H1 (cell line): ENCODE results near the gene USP37. TPM values are rescaled to one million over a fixed set of nuclear protein-coding genes. Genes with fewer than 3 reads are reported as not detected.

ENCODE experiments used
- CTCF ChIA-PET: fragments of 300-600 bp; sonication (Branson Sonifier 250); formaldehyde crosslinking; loops from one replicate; lab custom pipeline; 2021; ENCODE audit not compliant: partially characterized antibody; lab: Charles Lee
- POLR2A ChIA-PET: fragments of 300-600 bp; sonication (Branson Sonifier 250); formaldehyde crosslinking; loops from one replicate; lab custom pipeline; 2021; ENCODE audit warnings: inconsistent platforms; ENCODE audit not compliant: partially characterized antibody; lab: Charles Lee
- DNase-seq, 2 experiments: peaks; one replicate each; pipeline versions ENCODE4 v3.0.0 to v3.0.0-alpha.2; 2010 to 2022; ENCODE audit warnings: low spot score in 2 of 2, low read depth in 1 of 2, mixed read lengths in 1 of 2
- FAIRE-seq: peaks from 2 replicates; lab custom pipeline; 2011; peaks lifted over from hg19 to GRCh38; lab: Jason Lieb, UNC
- H2AFZ ChIP-seq: 2 replicates; pipeline ENCODE4 v1.8.1; 2012; ENCODE audit warnings: low read length, inconsistent platforms
- H2AK5ac ChIP-seq: 2 replicates; pipeline ENCODE4 v1.6.1; 2013; ENCODE audit warnings: low read depth, low read length
- H2BK120ac ChIP-seq: replicated peaks from 2 replicates; pipeline ENCODE3; 2013; ENCODE audit warnings: low read depth, low read length, inconsistent platforms
- H2BK12ac ChIP-seq: 2 replicates; pipeline ENCODE4 v1.6.1; 2013; ENCODE audit warnings: low read depth, low read length
- H2BK15ac ChIP-seq: 2 replicates; pipeline ENCODE4 v1.6.1; 2013; ENCODE audit warnings: low read length
- H2BK20ac ChIP-seq: 2 replicates; pipeline ENCODE4 v1.6.1; 2013; ENCODE audit warnings: low read length
- H2BK5ac ChIP-seq: 2 replicates; pipeline ENCODE4 v1.6.1; 2013; ENCODE audit warnings: low read depth, low read length
- H3K14ac ChIP-seq: 2 replicates; pipeline ENCODE4 v1.6.1; 2013; ENCODE audit warnings: inconsistent platforms; ENCODE audit not compliant: insufficient read length
- H3K18ac ChIP-seq: 2 replicates; pipeline ENCODE4 v1.6.1; 2013; ENCODE audit warnings: low read length; ENCODE audit errors: extremely low read depth
- H3K23ac ChIP-seq: 2 replicates; pipeline ENCODE4 v1.6.1; 2013; ENCODE audit warnings: inconsistent platforms; ENCODE audit not compliant: insufficient read length
- H3K23me2 ChIP-seq: 2 replicates; pipeline ENCODE4 v1.6.1; 2013; ENCODE audit warnings: low read depth, low read length
- H3K27ac ChIP-seq: 2 replicates; pipeline ENCODE4 v1.6.1; 2011; ENCODE audit warnings: low read depth, low read length, inconsistent platforms
- H3K27me3 ChIP-seq, 4 experiments: replicated peaks in 1 of 4; 1 replicate in 1 of 4; 2 replicates in 3 of 4; pipeline versions ENCODE4 v1.6.1 to v1.8.1; 2011 to 2013; ENCODE audit warnings: low read length in 3 of 4, mild to moderate bottlenecking in 3 of 4, inconsistent platforms in 2 of 4, mixed read lengths in 2 of 4, moderate library complexity in 1 of 4; ENCODE audit not compliant: control insufficient read depth in 3 of 4, insufficient read depth in 3 of 4; ENCODE audit errors: extremely low read depth in 1 of 4
- H3K36me3 ChIP-seq, 4 experiments: 2 replicates each; pipeline versions ENCODE4 v1.6.1 to v1.8.1; 2011 to 2013; ENCODE audit warnings: mild to moderate bottlenecking in 4 of 4, low read length in 3 of 4, moderate library complexity in 2 of 4, control low read depth in 1 of 4, inconsistent platforms in 1 of 4; ENCODE audit not compliant: insufficient read depth in 4 of 4, control insufficient read depth in 2 of 4
- H3K4ac ChIP-seq: replicated peaks from 2 replicates; pipeline ENCODE3; 2013; ENCODE audit warnings: low read length, low read depth, mixed read lengths, inconsistent platforms; ENCODE audit not compliant: insufficient read length
- H3K4me1 ChIP-seq, 4 experiments: replicated peaks in 1 of 4; 1 replicate in 1 of 4; 2 replicates in 3 of 4; pipeline versions ENCODE4 v1.6.1 to v1.8.1; 2011 to 2013; ENCODE audit warnings: low read length in 3 of 4, inconsistent platforms in 2 of 4, mixed read lengths in 1 of 4; ENCODE audit not compliant: insufficient read depth in 4 of 4, control insufficient read depth in 3 of 4
- H3K4me2 ChIP-seq, 2 experiments: 2 replicates each; pipeline versions ENCODE4 v1.6.1 to v1.8.1; 2011 to 2013; ENCODE audit warnings: low read depth in 2 of 2, low read length in 2 of 2, control low read depth in 1 of 2, inconsistent platforms in 1 of 2, mild to moderate bottlenecking in 1 of 2; ENCODE audit not compliant: insufficient read depth in 1 of 2
- H3K4me3 ChIP-seq, 4 experiments: fragments of 200-600, 300-600 bp in 1 of 4; sonication (generic), shearing (Covaris generic), sonication (Bioruptor Twin) in 1 of 4; 2 replicates each; pipeline versions ENCODE4 v1.5.1 to v1.8.1; 2011 to 2016; ENCODE audit warnings: low read length in 4 of 4, low read depth in 3 of 4, control low read depth in 2 of 4, inconsistent platforms in 2 of 4, mild to moderate bottlenecking in 2 of 4, mixed read lengths in 1 of 4, moderate library complexity in 1 of 4; ENCODE audit not compliant: insufficient read depth in 2 of 4; ENCODE audit errors: extremely low read depth in 1 of 4
- H3K56ac ChIP-seq: replicated peaks from 2 replicates; pipeline ENCODE3; 2013; ENCODE audit warnings: low read depth, mild to moderate bottlenecking, mixed read lengths, low read length, inconsistent platforms; ENCODE audit not compliant: insufficient read length
- H3K79me1 ChIP-seq: 2 replicates; pipeline ENCODE4 v1.6.1; 2013; ENCODE audit warnings: low read depth, low read length, control low read depth
- H3K79me2 ChIP-seq, 2 experiments: 2 replicates each; pipeline versions ENCODE4 v1.6.1 to v1.8.1; 2012 to 2013; ENCODE audit warnings: low read length in 2 of 2, mild to moderate bottlenecking in 2 of 2, inconsistent platforms in 1 of 2; ENCODE audit not compliant: insufficient read depth in 2 of 2, control insufficient read depth in 1 of 2
- H3K9ac ChIP-seq, 4 experiments: replicated peaks in 1 of 4; 1 replicate in 1 of 4; 2 replicates in 3 of 4; pipeline versions ENCODE4 v1.6.1 to v1.8.1; 2011 to 2013; ENCODE audit warnings: low read depth in 3 of 4, low read length in 3 of 4, control low read depth in 2 of 4, mild to moderate bottlenecking in 2 of 4, moderate library complexity in 2 of 4, inconsistent platforms in 1 of 4; ENCODE audit errors: extremely low read depth in 1 of 4
- H3K9me3 ChIP-seq, 2 experiments: 2 replicates each; pipeline versions ENCODE4 v1.6.1 to v1.8.1; 2012 to 2013; ENCODE audit warnings: mild to moderate bottlenecking in 2 of 2, moderate library complexity in 2 of 2, control low read depth in 1 of 2, inconsistent platforms in 1 of 2, low read depth in 1 of 2, low read length in 1 of 2, mixed read lengths in 1 of 2; ENCODE audit not compliant: insufficient read depth in 2 of 2
- H4K20me1 ChIP-seq, 2 experiments: replicated peaks in 1 of 2; 2 replicates each; pipeline versions ENCODE3 to v1.8.1; 2011 to 2013; ENCODE audit warnings: inconsistent platforms in 2 of 2, low read length in 2 of 2, mild to moderate bottlenecking in 1 of 2; ENCODE audit not compliant: insufficient read depth in 2 of 2, control insufficient read depth in 1 of 2
- H4K5ac ChIP-seq: 2 replicates; pipeline ENCODE4 v1.6.1; 2013; ENCODE audit warnings: low read length, low read depth, mixed read lengths, inconsistent platforms; ENCODE audit not compliant: insufficient read length
- H4K8ac ChIP-seq: 2 replicates; pipeline ENCODE4 v1.8.0; 2013; ENCODE audit warnings: mild to moderate bottlenecking, moderate library complexity, low read length, inconsistent platforms; ENCODE audit not compliant: insufficient read depth; ENCODE audit errors: extremely low read depth
- H4K91ac ChIP-seq: replicated peaks from 2 replicates; pipeline ENCODE3; 2013; ENCODE audit warnings: low read length, mixed read lengths, inconsistent platforms; ENCODE audit not compliant: insufficient read length
- CHD2 ChIP-seq: IDR thresholded peaks from 2 replicates; pipeline ENCODE4 v1.6.1; 2012; ENCODE audit warnings: low read length, improper control_type of control experiment
- EZH2 ChIP-seq: fragments of 200-600 bp; sonication (generic); IDR thresholded peaks from 2 replicates; pipeline ENCODE4 v1.7.1; 2012; ENCODE audit warnings: low read depth, mild to moderate bottlenecking, moderate library complexity, low read length, inconsistent platforms; ENCODE audit not compliant: severe bottlenecking
- FOSL1 ChIP-seq: IDR thresholded peaks from 2 replicates; pipeline ENCODE4 v1.6.1; 2011; ENCODE audit warnings: mild to moderate bottlenecking, low read depth, low read length, moderate library complexity; ENCODE audit not compliant: insufficient read depth
- JUN ChIP-seq: IDR thresholded peaks from 2 replicates; pipeline ENCODE4 v1.6.1; 2011; ENCODE audit warnings: low read depth, mild to moderate bottlenecking, improper control_type of control experiment, low read length
- JUND ChIP-seq: IDR thresholded peaks from 2 replicates; pipeline ENCODE4 v1.6.1; 2011; ENCODE audit warnings: mild to moderate bottlenecking, improper control_type of control experiment, low read length
- KDM5A ChIP-seq: fragments of 200-600 bp; IDR thresholded peaks from 2 replicates; pipeline ENCODE4 v1.7.1; 2012; ENCODE audit warnings: mild to moderate bottlenecking, low read length, inconsistent platforms, mixed read lengths
- MAFK ChIP-seq: IDR thresholded peaks from 2 replicates; pipeline ENCODE4 v1.6.1; 2012; ENCODE audit warnings: low read depth, mild to moderate bottlenecking, improper control_type of control experiment, low read length
- POLR2A ChIP-seq, 2 experiments: IDR thresholded peaks; 1 replicate in 1 of 2; 2 replicates in 1 of 2; pipeline ENCODE4 v1.6.1; 2011; ENCODE audit warnings: low read depth in 2 of 2, low read length in 2 of 2, mild to moderate bottlenecking in 2 of 2; ENCODE audit errors: control extremely low read depth in 1 of 2
- POLR2AphosphoS5 ChIP-seq: IDR thresholded peaks from 2 replicates; pipeline ENCODE4 v1.6.1; 2011; ENCODE audit warnings: low read depth, low read length
- SIX5 ChIP-seq: IDR thresholded peaks from 2 replicates; pipeline ENCODE4 v1.6.1; 2011; ENCODE audit warnings: mild to moderate bottlenecking, low read depth, low read length
- SP4 ChIP-seq: IDR thresholded peaks from 2 replicates; pipeline ENCODE4 v1.6.1; 2012; ENCODE audit warnings: low read length, inconsistent platforms
- WGBS, 2 experiments: shearing (Covaris generic) in 1 of 2; methylation state at CpG; one replicate each; pipeline versions ENCODE4 v1.1.6 to v1.1.7; 2013 to 2015; ENCODE audit warnings: low lambda C conversion rate in 2 of 2, mixed read lengths in 2 of 2, inconsistent platforms in 1 of 2, low coverage in 1 of 2, missing lambda C conversion rate in 1 of 2; ENCODE audit not compliant: insufficient replicate concordance in 2 of 2, insufficient coverage in 1 of 2, insufficient read length in 1 of 2; ENCODE audit errors: extremely low coverage in 1 of 2, missing lambda C conversion rate in 1 of 2; 5-methylcytosine and 5-hydroxymethylcytosine counted together
- polyA plus RNA-seq, 7 experiments: library from polyadenylated mRNA; depleted of rRNA in 3 of 7; stranded (reverse) in 5 of 7; unstranded in 2 of 7; fragments of >200 nt in 5 of 7; fragments of 200-250 nt in 2 of 7; gene quantifications; 1 replicate in 5 of 7; 2 replicates in 1 of 7; 4 replicates in 1 of 7; pipeline versions ENCODE4 v1.2.1 to v1.2.3, GENCODE V29; 2011 to 2013; ENCODE audit warnings: missing spikeins in 2 of 7, mixed read lengths in 2 of 7
- total RNA-seq: library from RNA; stranded (reverse); fragmentation: NEBNext Ultra II Directional; extraction: Animal tissue kit (Norgen Biotek cat#: 25700); gene quantifications from 2 replicates; pipeline ENCODE4 v1.2.1, GENCODE V29; 2021
- TF ChIP-seq, protein P1 (sequence below): IDR thresholded peaks from 2 replicates; pipeline ENCODE4 v1.6.1; 2011; ENCODE audit warnings: low read depth, mild to moderate bottlenecking, low read length; ENCODE audit not compliant: insufficient read depth

The USP37 gene
- total and polyA plus RNA-seq, 2 of the 8 experiments (the other 6 are each of a cell fraction or from before 2014, with no cell fraction given): 3.8 to 29.1 TPM

DNA sequence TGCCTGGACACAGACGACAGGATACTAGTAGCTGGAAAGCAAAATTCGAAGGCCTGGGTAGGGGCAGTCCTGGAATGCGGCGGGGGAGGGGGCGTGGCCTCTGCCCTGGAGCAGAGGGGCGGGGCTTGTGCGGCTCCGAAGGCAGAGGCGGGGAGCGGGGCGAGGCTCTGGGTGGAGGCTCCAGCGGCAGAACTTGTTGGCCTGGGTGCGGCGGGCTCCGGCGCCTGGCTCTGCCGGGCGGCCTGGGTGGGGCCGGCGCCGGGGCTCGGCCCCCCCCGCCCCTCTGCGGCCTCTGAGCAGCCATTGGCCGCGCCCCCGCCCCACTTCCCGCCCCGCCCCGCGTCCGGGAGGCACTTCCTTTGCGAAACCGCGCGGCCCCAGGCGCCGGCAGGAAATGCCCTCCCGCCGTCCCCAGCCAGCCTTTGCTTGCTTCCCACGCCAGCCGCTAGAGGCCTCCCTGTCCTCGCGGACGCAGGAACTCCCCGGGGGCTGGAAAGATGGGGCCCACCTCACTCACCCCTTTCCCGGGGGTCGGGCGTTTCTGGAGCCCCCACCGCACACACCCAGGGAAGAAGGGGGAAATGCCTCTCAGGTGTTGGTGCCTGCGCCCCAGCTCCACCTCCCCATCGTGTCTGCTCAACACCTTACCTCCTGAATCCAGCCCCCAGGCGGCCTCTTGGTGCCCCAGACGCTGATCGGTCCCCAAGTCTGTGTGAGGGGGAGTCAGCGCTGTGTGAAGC lies 161.8 kb downstream of the USP37 start:
- ChIA-PET CTCF (interaction anchor here (0.6 to 3.6 kb wide), 14 partner anchors 9 to 133 kb away, joined by 3 to 13 read pairs (median 4); no protein-coding TSS in a partner anchor), POLR2A (interaction anchor here (0.6 to 5.5 kb wide), 11 partner anchors 11 to 185 kb away, joined by 3 to 35 read pairs (median 4); partner anchors contain the start of genes AAMP, PNKD and VIL1)
- Histone ChIP-seq H4K8ac (peak overlapping the region; percentile 97), H3K79me2 (no peaks in the 10 kb centered on the region), H2BK15ac (no peak overlapping the region), H3K27me3 (no peaks in the 10 kb centered on the region), H3K14ac (no peak overlapping the region), H3K36me3 (peaks cover 0 to 11% (median 4%) of the 10 kb centered on the region in 4 experiments; a peak in 2 of 8 replicates), H3K9me3 (no peaks in the 10 kb centered on the region), H3K18ac (peak overlapping the region; percentile 100), H3K79me1 (no peaks in the 10 kb centered on the region), H3K56ac (peak overlapping the region; percentile 82), H3K4me1 (peaks cover 12 to 25% (median 19%) of the 10 kb centered on the region in 4 experiments), H2BK20ac (no peak overlapping the region), H3K4me2 (peak overlapping the region; percentile 88 to 98), H3K23me2 (peaks cover 3% of the 10 kb centered on the region), H3K4me3 (peak overlapping the region; percentile 45 to 75 (median 62)), H2BK12ac (peak overlapping the region; percentile 52), H4K20me1 (peaks cover 0 to 2% of the 10 kb centered on the region in 2 experiments), H3K27ac (peak overlapping the region; percentile 82; the same call in 1 of the 2 replicates), H2BK120ac (peak overlapping the region; percentile 51), H3K4ac (peak overlapping the region; percentile 76), H3K9ac (peak overlapping the region in 3 of 4 experiments; percentile 35 to 62 (median 55); a peak in 5 of 7 replicates), H4K5ac (peak overlapping the region; percentile 97), H2AFZ (peak overlapping the region; percentile 91), H3K23ac (no peak overlapping the region), H2BK5ac (peak overlapping the region; percentile 93), H4K91ac (peak overlapping the region; percentile 95), H2AK5ac (no peak overlapping the region)
- whole genome bisulfite sequencing, 2 experiments: 3% methylated on average over 24 of the region's 56 CpGs; no CpG with 5 or more reads in 1 of the 2 experiments
- peak; percentile 85 to 98 for DNase-seq
- no peak for FAIRE-seq
- TF ChIP-seq KDM5A (no peak), JUND (no peak), EZH2 (no peak), POLR2A (IDR thresholded peaks at IDR 0.05; ENCODE audit: control extremely low read depth in 1 of 2, low read depth in 2 of 2, low read length in 2 of 2) (no peak), CHD2 (peak; percentile 54; the same call in 1 of the 2 replicates), JUN (no peak), SP4 (peak; percentile 21; the same call in 1 of the 2 replicates), POLR2AphosphoS5 (no peak), MAFK (no peak), FOSL1 (no peak), SIX5 (no peak)
- TF ChIP-seq, protein P1, sequence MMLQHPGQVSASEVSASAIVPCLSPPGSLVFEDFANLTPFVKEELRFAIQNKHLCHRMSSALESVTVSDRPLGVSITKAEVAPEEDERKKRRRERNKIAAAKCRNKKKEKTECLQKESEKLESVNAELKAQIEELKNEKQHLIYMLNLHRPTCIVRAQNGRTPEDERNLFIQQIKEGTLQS: no peak
